H1 (cell line): Measurements from ENCODE around the gene HLTF. TPM values are rescaled to one million over a fixed set of nuclear protein-coding genes. Genes with fewer than 3 reads are reported as not detected.

Experiments
- CTCF ChIA-PET: fragments of 300-600 bp; sonication (Branson Sonifier 250); formaldehyde crosslinking; loops from one replicate; lab custom pipeline; 2021; ENCODE audit not compliant: partially characterized antibody; lab: Charles Lee
- POLR2A ChIA-PET: fragments of 300-600 bp; sonication (Branson Sonifier 250); formaldehyde crosslinking; loops from one replicate; lab custom pipeline; 2021; ENCODE audit warnings: inconsistent platforms; ENCODE audit not compliant: partially characterized antibody; lab: Charles Lee
- DNase-seq, 2 experiments: peaks; one replicate each; pipeline versions ENCODE4 v3.0.0 to v3.0.0-alpha.2; 2010 to 2022; ENCODE audit warnings: low spot score in 2 of 2, low read depth in 1 of 2, mixed read lengths in 1 of 2
- FAIRE-seq: peaks from 2 replicates; lab custom pipeline; 2011; peaks lifted over from hg19 to GRCh38; lab: Jason Lieb, UNC
- H2AFZ ChIP-seq: 2 replicates; pipeline ENCODE4 v1.8.1; 2012; ENCODE audit warnings: low read length, inconsistent platforms
- H2AK5ac ChIP-seq: 2 replicates; pipeline ENCODE4 v1.6.1; 2013; ENCODE audit warnings: low read depth, low read length
- H2BK120ac ChIP-seq: replicated peaks from 2 replicates; pipeline ENCODE3; 2013; ENCODE audit warnings: low read depth, low read length, inconsistent platforms
- H2BK12ac ChIP-seq: 2 replicates; pipeline ENCODE4 v1.6.1; 2013; ENCODE audit warnings: low read depth, low read length
- H2BK15ac ChIP-seq: 2 replicates; pipeline ENCODE4 v1.6.1; 2013; ENCODE audit warnings: low read length
- H2BK20ac ChIP-seq: 2 replicates; pipeline ENCODE4 v1.6.1; 2013; ENCODE audit warnings: low read length
- H2BK5ac ChIP-seq: 2 replicates; pipeline ENCODE4 v1.6.1; 2013; ENCODE audit warnings: low read depth, low read length
- H3K14ac ChIP-seq: 2 replicates; pipeline ENCODE4 v1.6.1; 2013; ENCODE audit warnings: inconsistent platforms; ENCODE audit not compliant: insufficient read length
- H3K18ac ChIP-seq: 2 replicates; pipeline ENCODE4 v1.6.1; 2013; ENCODE audit warnings: low read length; ENCODE audit errors: extremely low read depth
- H3K23ac ChIP-seq: 2 replicates; pipeline ENCODE4 v1.6.1; 2013; ENCODE audit warnings: inconsistent platforms; ENCODE audit not compliant: insufficient read length
- H3K23me2 ChIP-seq: 2 replicates; pipeline ENCODE4 v1.6.1; 2013; ENCODE audit warnings: low read depth, low read length
- H3K27ac ChIP-seq: 2 replicates; pipeline ENCODE4 v1.6.1; 2011; ENCODE audit warnings: low read depth, low read length, inconsistent platforms
- H3K27me3 ChIP-seq, 4 experiments: replicated peaks in 1 of 4; 1 replicate in 1 of 4; 2 replicates in 3 of 4; pipeline versions ENCODE4 v1.6.1 to v1.8.1; 2011 to 2013; ENCODE audit warnings: low read length in 3 of 4, mild to moderate bottlenecking in 3 of 4, inconsistent platforms in 2 of 4, mixed read lengths in 2 of 4, moderate library complexity in 1 of 4; ENCODE audit not compliant: control insufficient read depth in 3 of 4, insufficient read depth in 3 of 4; ENCODE audit errors: extremely low read depth in 1 of 4
- H3K36me3 ChIP-seq, 4 experiments: 2 replicates each; pipeline versions ENCODE4 v1.6.1 to v1.8.1; 2011 to 2013; ENCODE audit warnings: mild to moderate bottlenecking in 4 of 4, low read length in 3 of 4, moderate library complexity in 2 of 4, control low read depth in 1 of 4, inconsistent platforms in 1 of 4; ENCODE audit not compliant: insufficient read depth in 4 of 4, control insufficient read depth in 2 of 4
- H3K4ac ChIP-seq: replicated peaks from 2 replicates; pipeline ENCODE3; 2013; ENCODE audit warnings: low read length, low read depth, mixed read lengths, inconsistent platforms; ENCODE audit not compliant: insufficient read length
- H3K4me1 ChIP-seq, 4 experiments: replicated peaks in 1 of 4; 1 replicate in 1 of 4; 2 replicates in 3 of 4; pipeline versions ENCODE4 v1.6.1 to v1.8.1; 2011 to 2013; ENCODE audit warnings: low read length in 3 of 4, inconsistent platforms in 2 of 4, mixed read lengths in 1 of 4; ENCODE audit not compliant: insufficient read depth in 4 of 4, control insufficient read depth in 3 of 4
- H3K4me2 ChIP-seq, 2 experiments: 2 replicates each; pipeline versions ENCODE4 v1.6.1 to v1.8.1; 2011 to 2013; ENCODE audit warnings: low read depth in 2 of 2, low read length in 2 of 2, control low read depth in 1 of 2, inconsistent platforms in 1 of 2, mild to moderate bottlenecking in 1 of 2; ENCODE audit not compliant: insufficient read depth in 1 of 2
- H3K4me3 ChIP-seq, 4 experiments: fragments of 200-600, 300-600 bp in 1 of 4; sonication (generic), shearing (Covaris generic), sonication (Bioruptor Twin) in 1 of 4; 2 replicates each; pipeline versions ENCODE4 v1.5.1 to v1.8.1; 2011 to 2016; ENCODE audit warnings: low read length in 4 of 4, low read depth in 3 of 4, control low read depth in 2 of 4, inconsistent platforms in 2 of 4, mild to moderate bottlenecking in 2 of 4, mixed read lengths in 1 of 4, moderate library complexity in 1 of 4; ENCODE audit not compliant: insufficient read depth in 2 of 4; ENCODE audit errors: extremely low read depth in 1 of 4
- H3K56ac ChIP-seq: replicated peaks from 2 replicates; pipeline ENCODE3; 2013; ENCODE audit warnings: low read depth, mild to moderate bottlenecking, mixed read lengths, low read length, inconsistent platforms; ENCODE audit not compliant: insufficient read length
- H3K79me1 ChIP-seq: 2 replicates; pipeline ENCODE4 v1.6.1; 2013; ENCODE audit warnings: low read depth, low read length, control low read depth
- H3K79me2 ChIP-seq, 2 experiments: 2 replicates each; pipeline versions ENCODE4 v1.6.1 to v1.8.1; 2012 to 2013; ENCODE audit warnings: low read length in 2 of 2, mild to moderate bottlenecking in 2 of 2, inconsistent platforms in 1 of 2; ENCODE audit not compliant: insufficient read depth in 2 of 2, control insufficient read depth in 1 of 2
- H3K9ac ChIP-seq, 4 experiments: replicated peaks in 1 of 4; 1 replicate in 1 of 4; 2 replicates in 3 of 4; pipeline versions ENCODE4 v1.6.1 to v1.8.1; 2011 to 2013; ENCODE audit warnings: low read depth in 3 of 4, low read length in 3 of 4, control low read depth in 2 of 4, mild to moderate bottlenecking in 2 of 4, moderate library complexity in 2 of 4, inconsistent platforms in 1 of 4; ENCODE audit errors: extremely low read depth in 1 of 4
- H3K9me3 ChIP-seq, 2 experiments: 2 replicates each; pipeline versions ENCODE4 v1.6.1 to v1.8.1; 2012 to 2013; ENCODE audit warnings: mild to moderate bottlenecking in 2 of 2, moderate library complexity in 2 of 2, control low read depth in 1 of 2, inconsistent platforms in 1 of 2, low read depth in 1 of 2, low read length in 1 of 2, mixed read lengths in 1 of 2; ENCODE audit not compliant: insufficient read depth in 2 of 2
- H4K20me1 ChIP-seq, 2 experiments: replicated peaks in 1 of 2; 2 replicates each; pipeline versions ENCODE3 to v1.8.1; 2011 to 2013; ENCODE audit warnings: inconsistent platforms in 2 of 2, low read length in 2 of 2, mild to moderate bottlenecking in 1 of 2; ENCODE audit not compliant: insufficient read depth in 2 of 2, control insufficient read depth in 1 of 2
- H4K5ac ChIP-seq: 2 replicates; pipeline ENCODE4 v1.6.1; 2013; ENCODE audit warnings: low read length, low read depth, mixed read lengths, inconsistent platforms; ENCODE audit not compliant: insufficient read length
- H4K8ac ChIP-seq: 2 replicates; pipeline ENCODE4 v1.8.0; 2013; ENCODE audit warnings: mild to moderate bottlenecking, moderate library complexity, low read length, inconsistent platforms; ENCODE audit not compliant: insufficient read depth; ENCODE audit errors: extremely low read depth
- H4K91ac ChIP-seq: replicated peaks from 2 replicates; pipeline ENCODE3; 2013; ENCODE audit warnings: low read length, mixed read lengths, inconsistent platforms; ENCODE audit not compliant: insufficient read length
- CHD1 ChIP-seq: IDR thresholded peaks from 2 replicates; pipeline ENCODE4 v1.6.1; 2012; ENCODE audit warnings: low read depth, low read length, improper control_type of control experiment
- WGBS, 2 experiments: shearing (Covaris generic) in 1 of 2; methylation state at CpG; one replicate each; pipeline versions ENCODE4 v1.1.6 to v1.1.7; 2013 to 2015; ENCODE audit warnings: low lambda C conversion rate in 2 of 2, mixed read lengths in 2 of 2, inconsistent platforms in 1 of 2, low coverage in 1 of 2, missing lambda C conversion rate in 1 of 2; ENCODE audit not compliant: insufficient replicate concordance in 2 of 2, insufficient coverage in 1 of 2, insufficient read length in 1 of 2; ENCODE audit errors: extremely low coverage in 1 of 2, missing lambda C conversion rate in 1 of 2; 5-methylcytosine and 5-hydroxymethylcytosine counted together
- polyA plus RNA-seq, 7 experiments: library from polyadenylated mRNA; depleted of rRNA in 3 of 7; stranded (reverse) in 5 of 7; unstranded in 2 of 7; fragments of >200 nt in 5 of 7; fragments of 200-250 nt in 2 of 7; gene quantifications; 1 replicate in 5 of 7; 2 replicates in 1 of 7; 4 replicates in 1 of 7; pipeline versions ENCODE4 v1.2.1 to v1.2.3, GENCODE V29; 2011 to 2013; ENCODE audit warnings: missing spikeins in 2 of 7, mixed read lengths in 2 of 7
- total RNA-seq: library from RNA; stranded (reverse); fragmentation: NEBNext Ultra II Directional; extraction: Animal tissue kit (Norgen Biotek cat#: 25700); gene quantifications from 2 replicates; pipeline ENCODE4 v1.2.1, GENCODE V29; 2021

Gene HLTF
- total and polyA plus RNA-seq, 2 of the 8 experiments (the other 6 are each of a cell fraction or from before 2014, with no cell fraction given) = 18.1 to 60.3 TPM

DNA sequence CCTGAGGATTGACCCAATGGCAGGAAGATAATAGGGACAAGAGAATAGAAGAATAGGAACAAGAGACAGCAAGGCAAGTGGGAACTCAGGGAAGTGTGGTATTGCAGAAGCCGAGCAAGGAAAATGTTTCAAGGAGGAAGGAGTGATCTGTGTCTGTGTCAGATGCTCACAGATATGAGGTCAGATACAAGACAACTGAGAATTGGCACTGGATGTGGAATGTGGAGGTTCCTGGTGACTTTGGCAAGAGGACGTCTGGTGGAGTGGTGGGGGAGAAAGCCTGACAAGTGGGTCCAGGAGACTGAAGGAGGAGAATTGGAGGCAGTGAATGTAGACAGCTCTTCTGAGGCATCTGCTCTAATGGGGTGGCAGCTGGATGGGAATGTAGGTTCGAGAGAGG lies 70.9 kb downstream of the HLTF start:
- Histone ChIP-seq H3K9ac (no peak overlapping the region), H2BK15ac (no peak overlapping the region), H3K4me3 (no peak overlapping the region), H3K23me2 (no peaks in the 10 kb centered on the region), H3K79me1 (peaks cover 2% of the 10 kb centered on the region; the same call in 1 of the 2 replicates), H2BK120ac (no peak overlapping the region), H4K5ac (no peak overlapping the region), H3K14ac (no peak overlapping the region), H3K36me3 (peaks cover 0 to 20% (median 2%) of the 10 kb centered on the region in 4 experiments; a peak in 3 of 8 replicates), H3K79me2 (no peaks in the 10 kb centered on the region), H2AK5ac (no peak overlapping the region), H3K27ac (no peak overlapping the region), H4K91ac (no peak overlapping the region), H3K27me3 (no peaks in the 10 kb centered on the region), H3K9me3 (no peaks in the 10 kb centered on the region), H3K4ac (no peak overlapping the region), H4K8ac (no peak overlapping the region), H2BK20ac (no peak overlapping the region), H2AFZ (no peak overlapping the region), H3K18ac (no peak overlapping the region), H2BK12ac (no peak overlapping the region), H3K4me1 (peaks cover 0 to 10% (median 8%) of the 10 kb centered on the region in 4 experiments), H3K4me2 (no peak overlapping the region), H3K56ac (no peak overlapping the region), H3K23ac (no peak overlapping the region), H4K20me1 (no peaks in the 10 kb centered on the region), H2BK5ac (peak overlapping the region; percentile 7; the same call in 1 of the 2 replicates)
- 85% methylated on average over 3 of the region's 3 CpGs; no CpG with 5 or more reads in 1 of the 2 experiments for WGBS, 2 experiments
- CTCF ChIA-PET = interaction anchor here (0.7 to 1.6 kb wide), 5 partner anchors 16 to 60 kb away, joined by 3 to 4 read pairs (median 3); no protein-coding TSS in a partner anchor
- POLR2A ChIA-PET = no interaction called here
- FAIRE-seq = no peak
- no peak for DNase-seq
- TF ChIP-seq CHD1 = no peak
